GM18507 (cell line): Measurements from ENCODE around the gene MTHFD1L.

Experiments
- DNase-seq: peaks from one replicate; pipeline ENCODE4 v3.0.0; 2011; ENCODE audit warnings: low read depth; ENCODE audit not compliant: insufficient read length; ENCODE audit errors: extremely low spot score
- FAIRE-seq: peaks from 2 replicates; lab custom pipeline; 2011; peaks lifted over from hg19 to GRCh38; lab: Jason Lieb, UNC

Gene MTHFD1L

GRCh38 chr6:150894935-150895552 lies 29.5 kb downstream of the MTHFD1L start:
- DNase-seq (no peak), FAIRE-seq (peak; percentile 33)

GRCh38 chr6:150895928-150896632 lies 30.6 kb downstream of the MTHFD1L start:
- FAIRE-seq: no peak

GRCh38 chr6:150897400-150897943 lies 32.0 kb downstream of the MTHFD1L start:
- DNase-seq: no peak
- FAIRE-seq: no peak

More at GRCh38 chr6:150895928-150896632, 30.6 kb downstream of the MTHFD1L start:
- no peak for DNase-seq

GRCh38 chr6:150898399-150899170 lies 33.1 kb downstream of the MTHFD1L start:
- DNase-seq (no peak), FAIRE-seq (no peak)

GRCh38 chr6:150899231-150899630 lies 33.7 kb downstream of the MTHFD1L start:
- DNase-seq: no peak
- FAIRE-seq: no peak

GRCh38 chr6:150900049-150900448 lies 34.5 kb downstream of the MTHFD1L start:
- DNase-seq (no peak), FAIRE-seq (no peak)

GRCh38 chr6:150902142-150902776 lies 36.8 kb downstream of the MTHFD1L start:
- FAIRE-seq (no peak), DNase-seq (no peak)

GRCh38 chr6:150905769-150906168 lies 40.3 kb downstream of the MTHFD1L start:
- no peak for FAIRE-seq
- no peak for DNase-seq

- DNase-seq (no peak), FAIRE-seq (no peak)
These were observed 41.3 kb downstream of the MTHFD1L start for GRCh38 chr6:150906641-150907326.

- DNase-seq (no peak), FAIRE-seq (no peak)
These were observed 41.9 kb downstream of the MTHFD1L start for GRCh38 chr6:150907383-150907782.

GRCh38 chr6:150908901-150909300 lies 43.4 kb downstream of the MTHFD1L start:
- FAIRE-seq: no peak
- no peak for DNase-seq

GRCh38 chr6:150910561-150910960 lies 45.1 kb downstream of the MTHFD1L start:
- FAIRE-seq (no peak), DNase-seq (no peak)

- DNase-seq (no peak), FAIRE-seq (no peak)
These were observed 48.9 kb downstream of the MTHFD1L start for GRCh38 chr6:150914372-150914771.

GRCh38 chr6:150915131-150915879 lies 49.8 kb downstream of the MTHFD1L start:
- FAIRE-seq (no peak), DNase-seq (no peak)

- DNase-seq (no peak), FAIRE-seq (no peak)
These were observed 50.4 kb downstream of the MTHFD1L start for GRCh38 chr6:150915880-150916265.

GRCh38 chr6:150919938-150920337 lies 54.4 kb downstream of the MTHFD1L start:
- FAIRE-seq: no peak

GRCh38 chr6:150922137-150922536 lies 56.6 kb downstream of the MTHFD1L start:
- FAIRE-seq (no peak), DNase-seq (no peak)

More at GRCh38 chr6:150919938-150920337, 54.4 kb downstream of the MTHFD1L start:
- no peak for DNase-seq

GRCh38 chr6:150924808-150925589 lies 59.5 kb downstream of the MTHFD1L start:
- DNase-seq (no peak), FAIRE-seq (no peak)
